Occipital lobe (tissue), 2 donors: ENCODE results near the gene DUSP16. TPM values are rescaled to one million over a fixed set of nuclear protein-coding genes. Genes with fewer than 3 reads are reported as not detected.
"Not testable (repeated sequence)": the region's sequence is repeated elsewhere in the genome, so short reads cannot be mapped to it uniquely, and the experiment has no call there.

ENCODE experiments used
- DNase-seq: peaks from one replicate; lab custom pipeline; 2025; lab: John Stamatoyannopoulos, UW
- total RNA-seq: library from RNA; depleted of rRNA; stranded (reverse); fragments of >200 nt; gene quantifications from one replicate; pipeline ENCODE4 v1.2.3, GENCODE V29; 2014

The DUSP16 gene
- total RNA-seq, 1 donor from 2014 or later = 10.0 TPM

DNA sequence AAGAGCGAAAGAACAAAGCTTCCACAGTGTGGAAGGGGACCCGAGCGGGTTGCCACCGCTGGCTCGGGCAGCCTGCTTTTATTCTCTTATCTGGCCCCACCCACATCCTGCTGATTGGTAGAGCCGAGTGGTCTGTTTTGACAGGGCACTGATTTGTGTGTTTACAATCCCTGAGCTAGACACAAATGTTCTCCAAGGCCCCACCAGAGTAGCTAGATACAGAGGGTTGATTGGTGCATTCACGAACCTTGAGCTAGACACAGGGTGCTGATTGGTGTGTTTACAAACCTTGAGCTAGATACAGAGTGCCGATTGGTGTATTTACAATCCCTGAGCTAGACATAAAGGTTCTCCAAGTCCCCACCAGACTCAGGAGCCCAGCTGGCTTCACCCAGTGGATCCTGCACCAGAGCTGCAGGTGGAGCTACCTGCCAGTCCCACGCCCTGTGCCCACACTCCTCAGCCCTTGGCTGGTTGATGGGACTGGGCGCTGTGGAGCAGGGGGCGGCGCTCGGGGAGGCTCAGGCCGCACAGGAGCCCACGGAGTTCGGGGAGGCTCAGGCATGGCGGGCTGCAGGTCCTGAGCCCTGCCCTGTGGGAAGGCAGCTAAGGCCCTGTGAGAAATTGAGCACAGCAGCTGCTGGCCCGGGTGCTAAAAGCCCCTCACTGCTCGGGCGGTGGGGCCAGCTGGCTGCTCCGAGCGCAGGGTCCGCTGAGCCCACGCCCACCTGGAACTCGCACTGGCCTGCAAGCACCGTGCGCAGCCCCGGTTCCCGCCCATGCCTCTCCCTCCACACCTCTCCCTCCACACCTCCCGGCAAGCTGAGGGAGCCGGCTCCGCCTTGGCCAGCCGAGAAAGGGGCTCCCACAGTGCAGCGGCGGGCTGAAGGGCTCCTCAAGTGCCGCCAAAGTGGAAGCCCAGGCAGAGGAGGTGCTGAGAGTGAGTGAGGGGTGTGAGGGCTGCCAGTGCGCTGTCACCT lies 90.4 kb downstream of the DUSP16 start:
- not testable (repeated sequence) for DNase-seq

DNA sequence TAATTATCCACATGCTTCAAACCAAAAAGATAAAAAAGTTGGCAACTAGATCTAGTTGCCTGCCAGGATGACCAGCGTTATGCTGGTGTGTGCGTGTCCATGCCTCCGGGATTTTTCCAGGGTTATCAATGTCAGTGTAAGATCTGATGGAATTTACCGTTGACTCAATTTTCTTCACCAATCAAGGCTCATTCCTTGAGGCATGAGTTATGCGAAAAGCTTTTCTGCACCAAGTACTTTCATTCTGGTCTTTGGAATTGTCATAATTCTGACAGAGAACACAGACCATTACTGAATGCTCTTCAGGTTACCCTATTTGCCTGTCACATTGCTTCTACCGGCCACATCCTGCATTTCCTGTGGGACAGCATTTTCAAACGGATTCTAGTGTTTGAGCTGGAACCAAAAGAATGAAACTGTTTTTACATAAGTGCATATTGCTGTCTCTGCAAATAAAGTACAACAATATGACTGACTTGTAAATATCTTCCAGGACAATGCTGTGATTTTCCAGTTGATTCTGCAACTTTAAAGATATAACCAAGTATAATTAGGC lies 91.8 kb downstream of the DUSP16 start:
- DNase-seq = no peak

DNA sequence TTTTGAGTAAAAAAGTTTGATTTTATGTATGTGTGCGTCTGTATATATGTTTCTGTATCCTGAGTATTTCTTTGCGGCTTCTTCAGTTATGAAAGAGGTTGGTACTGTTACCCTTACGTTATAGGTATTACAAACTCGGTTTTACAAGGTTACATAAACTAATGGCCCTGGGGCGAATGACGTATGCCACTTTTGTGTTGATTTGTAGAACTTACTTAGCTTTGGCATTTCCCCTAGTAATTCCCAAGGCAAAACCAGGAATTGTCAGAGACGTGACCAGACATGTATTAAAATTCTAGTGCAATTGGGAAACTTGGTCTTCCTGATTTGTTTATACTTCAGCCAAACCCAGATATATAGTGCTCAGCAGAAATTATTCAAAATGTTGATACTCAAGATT lies 93.3 kb downstream of the DUSP16 start:
- no peak for DNase-seq

GRCh38 chr12:12468575-12468974 lies 94.1 kb downstream of the DUSP16 start:
- no peak for DNase-seq

DNA sequence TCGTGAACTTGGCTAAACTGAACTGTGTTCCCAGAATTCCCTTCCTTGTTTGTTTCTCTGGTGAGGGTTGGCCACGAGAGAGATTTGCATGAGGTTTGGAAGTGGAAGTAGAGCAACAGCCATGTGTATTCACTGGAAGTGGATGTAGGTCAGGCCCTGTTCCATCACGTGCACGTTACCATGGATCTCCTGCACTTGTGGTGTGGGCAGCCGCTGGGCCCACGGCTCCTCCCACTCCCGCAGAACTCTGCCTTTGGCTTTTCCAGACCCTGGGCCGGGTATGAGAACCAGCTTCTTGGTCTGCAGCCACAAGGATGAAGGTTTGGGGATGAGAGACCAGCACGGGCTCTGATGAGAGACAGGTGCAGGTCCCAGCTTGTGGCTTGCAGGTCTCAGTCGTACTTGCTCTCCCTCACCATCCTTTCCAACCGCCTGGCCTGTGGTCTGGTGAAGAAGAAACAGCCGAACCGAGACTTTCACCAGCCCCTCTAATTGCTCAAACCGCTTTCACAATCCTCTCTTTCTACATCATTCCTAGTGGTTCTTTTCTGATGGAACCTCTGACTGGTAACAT lies 94.9 kb downstream of the DUSP16 start:
- DNase-seq = no peak

DNA sequence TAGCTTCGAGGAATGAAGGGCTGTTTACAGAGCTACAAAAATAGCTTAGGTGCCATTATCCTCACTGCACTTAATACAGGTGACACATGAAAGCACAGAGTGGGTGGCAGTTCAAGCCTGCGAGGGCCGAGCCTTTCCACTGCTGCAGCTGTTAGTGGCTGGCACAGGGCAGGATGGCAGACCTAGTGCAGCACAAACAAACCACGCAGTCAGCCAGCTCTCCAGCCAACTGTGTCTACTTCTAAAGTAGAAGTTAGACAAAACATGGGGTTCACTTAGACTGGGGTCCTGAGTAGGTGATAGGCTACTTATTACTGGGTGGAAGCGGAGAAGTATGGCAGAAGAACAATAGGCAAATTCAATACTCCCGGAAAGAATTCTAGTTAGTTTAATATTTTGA lies 95.4 kb downstream of the DUSP16 start:
- DNase-seq = no peak

DNA sequence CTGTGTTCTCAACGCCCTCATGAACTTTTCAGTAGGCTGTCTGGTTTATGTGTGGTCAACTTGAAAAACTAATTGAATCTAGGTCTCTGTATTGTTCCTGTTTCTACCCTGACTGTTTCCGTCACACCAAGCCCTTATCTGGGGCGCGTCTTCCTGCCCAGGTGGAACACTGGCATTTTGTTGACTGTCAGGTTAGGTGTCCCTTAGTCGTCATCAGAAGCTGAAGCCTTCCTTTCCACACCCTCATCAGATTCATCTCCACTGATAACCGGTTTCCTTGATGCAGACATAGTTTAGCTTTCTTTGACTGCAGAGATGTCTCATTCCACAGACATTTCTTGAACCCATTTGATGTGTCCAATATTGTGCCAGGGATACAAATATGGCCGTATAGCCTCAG lies 96.5 kb downstream of the DUSP16 start:
- no peak for DNase-seq

- DNase-seq = no peak
These were observed 97.1 kb downstream of the DUSP16 start for GRCh38 chr12:12465522-12465921.

DNA sequence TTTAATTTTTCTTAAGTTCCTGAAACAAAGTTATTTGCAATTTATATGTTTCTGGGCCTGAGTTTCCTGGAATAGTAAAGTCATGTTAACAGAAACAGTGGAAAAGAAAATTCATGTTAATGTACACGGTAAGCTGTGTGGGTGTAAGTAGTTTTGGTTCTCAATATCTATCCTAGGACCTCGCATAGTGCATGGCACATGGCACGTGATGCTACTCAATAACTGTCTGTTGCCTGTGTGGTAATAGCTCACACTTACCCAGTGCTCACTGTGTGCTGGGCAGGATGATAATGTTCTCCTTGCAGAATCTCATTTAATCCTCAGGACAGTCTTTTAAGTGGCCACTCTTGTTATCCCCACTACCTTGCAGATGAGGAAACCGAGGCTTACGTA lies 100.7 kb downstream of the DUSP16 start:
- no peak for DNase-seq

DNA sequence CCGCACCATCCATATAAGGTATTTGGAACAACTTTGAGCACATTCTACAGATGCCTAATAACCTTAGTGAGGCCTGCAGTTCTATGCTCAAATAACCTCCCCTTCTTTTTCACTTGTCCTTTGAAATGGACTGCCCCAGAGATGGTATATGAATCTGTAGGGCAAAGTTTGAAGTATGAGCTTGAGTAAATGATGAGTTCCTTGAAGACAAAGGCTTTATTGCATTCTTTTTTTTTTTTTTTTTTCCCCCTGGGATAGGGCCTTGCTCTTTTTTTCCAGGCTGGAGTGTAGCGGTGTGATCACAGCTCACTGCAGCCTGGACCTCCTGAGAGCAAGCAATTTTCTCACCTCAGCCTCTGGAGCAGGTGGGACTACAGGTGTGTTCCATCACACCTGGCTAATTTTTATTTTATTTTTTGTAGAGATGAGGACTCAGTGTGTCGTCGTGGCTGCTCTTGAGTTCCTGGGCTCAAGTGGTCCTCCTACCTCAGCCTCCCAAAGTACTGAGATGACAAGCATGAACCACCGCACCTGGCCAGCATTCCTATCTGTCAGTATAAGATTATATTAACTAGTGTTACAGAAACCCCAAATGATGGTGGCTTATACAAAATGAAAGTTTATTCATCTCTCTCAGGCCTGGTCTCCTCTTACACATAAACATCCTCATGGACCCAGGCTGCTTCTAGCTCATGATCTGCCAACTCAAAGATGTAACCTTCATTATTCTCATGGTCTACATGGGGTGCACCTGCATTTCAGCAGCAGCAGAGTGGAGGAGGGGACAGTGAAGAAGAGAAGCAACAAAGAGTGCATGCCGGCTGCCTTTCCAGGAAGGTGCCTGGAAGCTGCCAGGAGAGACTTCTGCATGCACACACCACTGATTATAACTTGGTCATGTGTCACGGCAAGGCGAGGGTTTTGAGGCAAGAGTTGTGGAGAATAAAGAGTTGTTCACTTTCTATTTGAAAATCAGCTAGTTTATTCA lies 101.4 kb downstream of the DUSP16 start:
- DNase-seq = no peak

DNA sequence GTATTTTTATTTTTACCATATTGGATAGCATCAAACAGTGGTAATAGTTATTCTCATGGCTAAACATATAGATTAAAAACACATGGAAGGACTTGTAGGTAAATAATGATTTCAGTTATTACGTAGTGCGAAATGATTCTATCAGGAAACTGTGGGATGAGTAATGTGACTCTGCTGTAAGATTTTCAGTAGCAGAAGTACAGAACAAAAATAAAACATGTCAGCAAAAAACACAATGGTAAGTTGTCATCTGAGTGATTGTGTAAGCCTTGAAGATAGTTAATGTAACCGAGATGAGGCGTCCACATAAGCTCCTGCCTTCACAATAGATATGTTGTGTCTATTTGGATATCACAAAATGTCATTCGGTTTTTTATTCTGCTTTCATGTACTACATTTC lies 106.0 kb downstream of the DUSP16 start:
- no peak for DNase-seq

DNA sequence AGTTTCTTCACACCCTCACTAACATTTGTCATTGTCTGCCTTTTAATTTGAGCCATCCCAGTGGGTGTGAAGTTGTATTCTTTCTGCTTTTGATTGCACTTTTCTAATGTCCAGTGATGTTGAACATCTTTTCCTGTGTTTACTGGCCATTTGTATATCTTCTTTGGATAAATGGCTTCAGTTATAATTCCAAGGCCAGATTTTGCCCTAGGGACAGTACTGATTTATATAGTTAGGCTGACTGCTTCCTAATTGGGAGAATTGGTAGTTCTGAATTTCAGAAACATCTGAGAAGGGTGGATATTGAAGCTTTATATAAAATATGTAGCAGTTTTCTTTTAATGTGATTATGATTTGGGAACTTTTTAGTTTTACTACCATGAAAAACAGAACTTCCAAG lies 108.3 kb downstream of the DUSP16 start:
- no peak for DNase-seq

DNA sequence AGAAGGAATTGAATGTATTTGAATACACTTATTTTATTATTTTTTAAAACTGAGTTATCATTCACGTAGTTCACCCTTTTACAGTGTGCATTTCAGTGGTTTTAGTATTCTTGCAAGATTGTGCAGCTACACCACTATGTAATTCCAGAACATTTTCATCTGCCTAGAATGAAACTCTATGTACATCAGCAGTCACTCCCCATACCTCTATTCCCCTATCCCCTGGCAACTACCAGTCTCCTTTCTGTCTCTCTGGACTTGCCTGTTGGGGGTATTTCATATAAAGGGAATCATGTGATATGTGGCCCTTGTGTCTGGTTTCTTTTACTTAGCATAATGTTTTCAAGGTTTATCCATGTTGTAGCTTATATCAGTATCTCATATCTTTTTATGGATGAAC lies 109.0 kb downstream of the DUSP16 start:
- DNase-seq = no peak

DNA sequence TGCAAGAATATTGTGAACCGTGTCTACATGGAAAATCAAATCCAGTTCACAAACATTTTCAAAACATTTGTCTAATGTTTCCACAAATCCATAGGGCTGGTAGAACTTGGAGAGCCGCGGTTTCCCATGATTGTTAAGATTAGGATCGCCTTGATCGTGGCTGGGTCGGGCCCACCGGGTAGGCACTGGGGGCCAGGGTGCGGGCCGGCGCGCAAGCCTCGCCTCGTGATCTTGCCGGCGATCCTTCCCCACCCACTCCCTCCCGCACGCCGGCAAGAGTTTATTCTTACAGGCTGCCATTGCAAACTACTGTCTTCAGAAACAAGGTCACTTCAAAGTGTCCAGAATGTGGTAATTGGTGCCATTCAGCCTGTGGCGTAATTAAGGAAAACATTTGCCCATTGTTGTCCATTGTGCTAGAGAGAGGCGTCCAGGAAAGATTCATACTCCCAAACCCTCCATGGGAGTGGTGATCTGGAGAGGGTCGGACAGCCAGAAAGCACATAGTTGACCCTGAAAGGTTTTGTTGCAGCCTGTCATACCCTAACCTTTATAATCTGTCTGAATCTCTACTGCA lies 110.2 kb downstream of the DUSP16 start:
- DNase-seq = no peak

DNA sequence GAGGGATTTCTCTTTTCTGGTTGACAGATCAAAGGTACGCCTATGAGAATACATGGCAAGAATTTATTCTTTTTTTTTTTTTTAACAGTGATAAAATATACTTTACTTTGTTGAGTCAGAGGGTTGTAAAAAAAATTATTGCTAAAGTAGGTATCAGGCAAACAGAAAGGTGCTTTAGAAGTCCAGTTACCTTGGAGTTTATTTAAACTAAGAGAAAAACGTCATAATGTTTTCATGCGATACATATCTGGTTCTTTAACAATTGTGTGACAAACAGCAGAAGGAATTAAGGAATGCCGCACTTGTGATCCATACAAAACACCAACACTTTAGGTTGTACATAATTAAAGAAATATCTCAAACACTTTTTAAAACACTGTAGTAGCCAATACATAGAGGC lies 111.6 kb downstream of the DUSP16 start:
- no peak for DNase-seq

GRCh38 chr12:12450043-12450471 lies 112.6 kb downstream of the DUSP16 start:
- no peak for DNase-seq

GRCh38 chr12:12449533-12450025 lies 113.1 kb downstream of the DUSP16 start:
- no peak for DNase-seq

GRCh38 chr12:12447837-12448236 lies 114.8 kb downstream of the DUSP16 start:
- no peak for DNase-seq

GRCh38 chr12:12447236-12447635 lies 115.4 kb downstream of the DUSP16 start:
- DNase-seq = no peak

- DNase-seq = no peak
These were observed 115.9 kb downstream of the DUSP16 start for GRCh38 chr12:12446786-12447185.

GRCh38 chr12:12445882-12446181 lies 116.8 kb downstream of the DUSP16 start:
- no peak for DNase-seq
